Activated CD8-positive, alpha-beta memory T cell treated with anti-CD3 and anti-CD28 coated beads, Interleukin-2, amount 50 U/mL, for 48 hours (primary cell): ENCODE data around the gene FHDC1.
"Not testable (repeated sequence)": the region's sequence is repeated elsewhere in the genome, so short reads cannot be mapped to it uniquely, and the experiment has no call there.

Source experiments
- DNase-seq: peaks from one replicate; pipeline ENCODE4 v3.0.0-alpha.2; 2020

FHDC1 gene, protein sequence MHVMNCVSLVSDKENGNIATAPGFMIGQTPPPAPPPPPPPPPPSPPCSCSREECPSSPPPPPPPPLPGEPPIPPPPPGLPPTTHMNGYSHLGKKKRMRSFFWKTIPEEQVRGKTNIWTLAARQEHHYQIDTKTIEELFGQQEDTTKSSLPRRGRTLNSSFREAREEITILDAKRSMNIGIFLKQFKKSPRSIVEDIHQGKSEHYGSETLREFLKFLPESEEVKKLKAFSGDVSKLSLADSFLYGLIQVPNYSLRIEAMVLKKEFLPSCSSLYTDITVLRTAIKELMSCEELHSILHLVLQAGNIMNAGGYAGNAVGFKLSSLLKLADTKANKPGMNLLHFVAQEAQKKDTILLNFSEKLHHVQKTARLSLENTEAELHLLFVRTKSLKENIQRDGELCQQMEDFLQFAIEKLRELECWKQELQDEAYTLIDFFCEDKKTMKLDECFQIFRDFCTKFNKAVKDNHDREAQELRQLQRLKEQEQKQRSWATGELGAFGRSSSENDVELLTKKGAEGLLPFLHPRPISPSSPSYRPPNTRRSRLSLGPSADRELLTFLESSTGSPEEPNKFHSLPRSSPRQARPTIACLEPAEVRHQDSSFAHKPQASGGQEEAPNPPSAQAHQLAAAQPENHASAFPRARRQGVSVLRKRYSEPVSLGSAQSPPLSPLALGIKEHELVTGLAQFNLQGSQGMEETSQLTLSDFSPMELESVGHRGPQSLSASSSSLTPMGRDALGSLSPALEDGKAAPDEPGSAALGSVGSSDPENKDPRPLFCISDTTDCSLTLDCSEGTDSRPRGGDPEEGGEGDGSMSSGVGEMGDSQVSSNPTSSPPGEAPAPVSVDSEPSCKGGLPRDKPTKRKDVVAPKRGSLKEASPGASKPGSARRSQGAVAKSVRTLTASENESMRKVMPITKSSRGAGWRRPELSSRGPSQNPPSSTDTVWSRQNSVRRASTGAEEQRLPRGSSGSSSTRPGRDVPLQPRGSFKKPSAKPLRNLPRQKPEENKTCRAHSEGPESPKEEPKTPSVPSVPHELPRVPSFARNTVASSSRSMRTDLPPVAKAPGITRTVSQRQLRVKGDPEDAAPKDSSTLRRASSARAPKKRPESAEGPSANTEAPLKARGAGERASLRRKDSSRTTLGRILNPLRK

DNA sequence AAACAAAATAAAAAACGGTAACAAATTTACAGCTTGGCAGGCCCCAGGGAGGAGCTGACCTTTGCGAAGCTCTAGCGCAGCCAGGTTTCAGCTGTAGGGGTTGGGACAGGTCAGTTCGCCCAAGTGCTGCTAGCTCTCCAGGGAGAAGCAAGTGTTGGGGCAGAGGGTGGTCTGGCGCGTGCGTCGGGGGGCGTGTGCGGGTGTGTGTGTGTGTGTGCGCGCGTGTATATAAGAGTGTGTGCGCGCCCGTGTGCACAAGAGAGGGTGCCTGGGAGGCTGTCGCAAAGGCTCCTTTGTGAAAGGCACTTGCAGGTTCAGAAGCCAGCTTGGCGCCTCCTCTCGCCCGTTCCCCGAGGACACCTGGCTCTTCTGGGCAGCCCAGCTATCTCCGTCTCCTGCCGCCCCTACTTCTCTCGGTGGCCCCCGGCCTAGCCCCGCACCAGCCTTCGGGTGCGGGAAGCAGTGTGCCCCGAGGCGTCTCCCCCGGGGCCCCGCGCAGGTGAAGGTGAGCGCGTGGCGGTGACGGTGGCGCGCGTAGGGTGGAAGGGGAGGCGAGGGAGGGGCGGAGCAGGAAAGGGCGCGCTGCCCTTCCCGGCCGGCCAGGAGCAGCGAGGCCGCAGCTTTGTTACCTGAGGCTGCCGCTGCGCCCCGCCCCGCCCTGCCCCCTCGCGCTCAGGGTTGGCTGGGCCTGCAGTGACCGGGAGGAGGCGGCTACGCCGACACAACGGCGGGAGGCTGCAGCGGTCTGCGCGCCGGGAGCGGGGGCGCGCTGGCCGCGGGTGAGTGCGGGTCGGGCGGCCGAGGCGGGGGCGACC is at the start of gene FHDC1:
Gene FHDC1 (plus strand): TSS at position 693 of the 815 bp plus-strand sequence. CDS start 6,735 bp downstream, outside the sequence.
- no peak for DNase-seq

DNA sequence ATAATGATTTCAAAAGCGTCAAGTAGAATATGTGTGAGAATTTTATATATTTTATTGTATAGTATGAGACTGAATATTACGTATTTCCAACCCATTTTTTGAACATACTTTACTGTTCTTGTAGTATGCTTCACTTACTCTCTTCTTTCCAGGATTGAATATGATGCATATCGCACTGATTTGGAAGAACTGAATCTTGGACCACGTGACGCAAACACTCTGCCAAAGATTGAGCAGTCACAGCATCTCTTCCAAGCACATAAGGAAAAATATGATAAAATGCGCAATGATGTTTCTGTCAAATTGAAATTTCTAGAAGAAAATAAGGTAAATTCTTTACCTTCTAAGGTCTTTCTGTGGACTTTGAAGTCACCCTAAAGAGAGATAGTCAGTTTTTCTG is 48.1 kb upstream of the FHDC1 start:
- DNase-seq, result no peak

DNA sequence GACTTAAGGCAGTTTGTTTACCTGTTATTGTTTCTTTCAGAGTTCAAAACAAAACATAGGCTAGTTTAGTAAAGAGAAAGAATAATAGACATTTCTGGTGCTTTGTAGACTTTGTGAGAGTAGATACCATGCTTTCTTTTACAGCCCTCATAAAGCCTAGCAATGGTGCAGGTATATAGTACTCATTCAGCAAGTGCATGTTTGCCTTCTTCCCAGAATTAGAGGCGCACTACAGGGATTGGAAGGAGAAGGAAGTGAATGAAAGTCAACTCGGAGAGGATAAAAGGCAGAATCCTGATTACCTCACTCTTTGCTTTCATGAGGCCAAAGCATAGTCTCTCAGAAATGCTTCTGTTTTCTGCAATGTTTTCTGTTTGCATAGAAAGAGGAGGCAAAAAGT is 43.1 kb upstream of the FHDC1 start:
- DNase-seq, result no peak

DNA sequence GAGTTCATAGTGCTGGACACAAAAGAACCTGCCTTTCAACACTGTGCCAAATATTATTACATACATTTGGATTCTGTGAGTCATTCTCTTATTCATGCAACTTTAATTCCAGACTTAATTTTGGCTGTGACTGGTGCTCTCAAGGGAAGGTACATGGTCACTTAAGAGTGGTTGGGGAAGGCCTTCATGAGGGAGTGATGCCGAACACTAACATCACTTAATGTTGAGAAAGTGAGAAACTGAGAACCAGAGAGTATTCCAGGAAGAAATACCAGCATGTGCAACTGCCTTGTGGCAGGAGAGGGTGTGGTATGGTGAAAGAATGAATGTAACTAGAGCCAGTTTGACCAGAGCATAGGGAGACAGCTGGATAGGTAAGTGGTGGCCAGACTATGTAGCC is 41.5 kb upstream of the FHDC1 start:
- no peak for DNase-seq

DNA sequence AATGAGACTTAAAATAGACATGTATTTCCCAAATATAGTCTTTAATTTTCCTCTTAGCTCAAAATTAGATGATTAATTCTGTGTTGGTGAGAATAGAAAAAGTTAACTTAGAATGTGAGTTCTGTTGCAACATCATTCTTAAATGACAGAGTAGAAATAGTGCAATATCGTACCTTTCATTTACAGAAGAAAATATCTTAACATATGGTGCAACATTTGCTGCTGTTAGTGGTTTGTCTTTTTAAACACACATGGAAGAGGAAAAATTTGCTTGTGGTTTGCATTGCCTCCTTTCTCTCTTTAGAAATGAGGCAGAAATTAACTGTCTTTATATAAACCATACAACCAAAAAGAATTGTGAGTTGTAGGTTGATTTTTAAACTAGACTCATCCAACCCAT is 39.3 kb upstream of the FHDC1 start:
- no peak for DNase-seq

DNA sequence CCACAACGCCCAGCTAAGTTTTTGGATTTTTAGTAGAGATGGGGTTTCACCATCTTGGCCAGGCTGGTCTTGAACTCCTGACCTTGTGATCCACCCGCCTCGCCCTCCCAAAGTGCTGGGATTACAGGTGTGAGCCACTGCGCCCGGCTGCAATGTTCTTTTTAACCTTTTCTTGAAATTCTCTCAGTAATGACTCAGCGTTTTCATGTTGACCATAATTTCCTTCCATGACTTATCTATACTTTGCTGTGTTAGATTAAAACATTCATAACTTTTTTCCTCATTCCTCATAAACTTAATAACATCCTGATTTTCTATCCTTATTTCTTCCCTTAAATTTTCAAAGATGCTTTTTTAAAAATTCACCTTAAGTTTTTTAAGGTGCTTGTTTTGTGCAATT is 38.0 kb upstream of the FHDC1 start:
- not testable (repeated sequence) for DNase-seq

DNA sequence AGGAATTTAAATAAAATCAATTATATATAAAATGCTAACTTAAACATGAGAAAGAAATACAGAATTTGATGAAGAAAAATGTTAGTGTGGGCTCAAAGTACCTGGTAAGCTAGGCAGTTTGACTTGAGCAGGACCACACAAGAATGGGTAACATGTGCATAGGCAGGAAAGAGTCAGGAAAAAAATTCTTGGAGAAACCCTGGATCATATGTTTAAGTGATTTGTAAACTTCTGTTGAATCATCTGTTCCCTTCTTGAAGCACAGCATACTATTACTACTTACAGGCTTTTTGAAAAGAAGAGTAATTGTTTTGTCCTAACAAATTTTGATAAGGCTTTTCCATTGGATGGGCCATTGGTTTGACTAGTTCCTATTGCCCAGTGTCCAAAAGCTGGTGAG is 37.5 kb upstream of the FHDC1 start:
- no peak for DNase-seq

DNA sequence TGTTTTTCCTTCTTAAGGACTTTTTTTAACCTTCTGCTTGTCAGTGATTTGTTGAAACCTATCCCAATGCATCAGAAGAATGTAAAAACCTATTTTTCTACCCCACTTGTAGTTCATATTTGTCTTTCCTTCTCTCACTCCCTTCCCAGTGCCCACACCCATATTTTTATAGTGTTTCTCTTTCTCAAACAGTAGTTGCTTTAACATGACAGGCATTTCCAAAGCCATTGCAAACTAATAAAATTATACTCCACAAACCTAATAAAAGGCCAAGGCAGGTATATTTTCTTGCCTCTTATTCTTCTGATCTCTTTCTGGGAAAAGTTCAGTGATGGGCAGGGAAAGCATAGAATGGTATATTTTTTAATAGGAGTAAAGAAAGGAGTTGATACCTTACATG is 35.7 kb upstream of the FHDC1 start:
- DNase-seq, result no peak

DNA sequence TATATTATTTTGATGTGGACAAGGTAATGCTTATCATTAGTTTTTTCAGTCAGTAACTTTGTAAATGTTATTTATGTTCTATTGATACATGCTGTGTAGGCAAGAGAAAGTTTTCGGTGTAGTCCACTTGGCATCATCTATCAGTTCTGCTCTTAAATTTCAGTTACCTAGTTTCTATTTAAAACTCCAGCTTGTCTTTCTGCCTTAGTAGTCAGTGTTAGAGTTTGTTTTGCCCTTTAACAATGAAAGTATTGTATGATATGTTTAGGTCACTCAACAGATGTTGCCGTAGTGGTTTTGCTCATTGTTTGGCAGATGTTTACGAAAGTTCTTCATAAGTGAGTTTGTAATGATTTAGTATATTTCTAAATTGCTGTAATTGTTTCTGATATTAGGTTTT is 34.9 kb upstream of the FHDC1 start:
- DNase-seq, result no peak

DNA sequence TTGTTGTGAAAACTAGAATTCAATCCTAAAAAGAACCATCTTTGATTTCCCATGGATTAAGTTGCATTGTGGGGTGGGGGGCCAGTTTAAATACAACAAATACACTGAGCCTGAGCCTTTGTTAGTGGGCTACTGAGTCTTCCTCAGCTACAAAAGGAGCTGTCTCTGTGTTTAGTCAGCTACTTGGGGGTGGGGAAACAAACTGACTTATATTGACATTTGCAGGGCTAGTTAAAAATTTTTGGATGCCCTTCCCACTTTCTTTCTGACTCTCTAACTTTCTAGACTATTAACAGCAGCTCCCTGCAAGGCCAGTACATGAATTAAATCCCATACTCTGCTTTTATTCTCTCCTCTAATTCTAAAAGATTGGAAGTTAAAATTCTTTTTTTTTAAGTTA is 32.5 kb upstream of the FHDC1 start:
- no peak for DNase-seq

DNA sequence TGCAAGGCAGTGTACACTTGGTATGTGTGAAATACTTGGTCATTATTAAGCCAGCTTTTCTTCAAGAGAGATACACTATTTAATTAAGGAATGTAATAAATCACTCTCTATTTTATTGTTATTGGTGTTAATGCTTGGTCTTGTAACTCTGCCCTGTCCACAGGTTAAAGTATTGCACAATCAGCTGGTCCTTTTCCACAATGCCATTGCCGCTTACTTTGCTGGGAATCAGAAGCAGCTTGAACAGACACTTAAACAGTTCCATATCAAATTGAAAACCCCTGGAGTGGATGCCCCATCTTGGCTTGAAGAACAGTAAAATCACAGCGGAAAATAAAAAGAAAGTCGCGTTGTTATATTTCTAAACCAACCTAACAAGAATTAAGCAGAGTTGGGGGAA is 26.2 kb upstream of the FHDC1 start:
- no peak for DNase-seq

DNA sequence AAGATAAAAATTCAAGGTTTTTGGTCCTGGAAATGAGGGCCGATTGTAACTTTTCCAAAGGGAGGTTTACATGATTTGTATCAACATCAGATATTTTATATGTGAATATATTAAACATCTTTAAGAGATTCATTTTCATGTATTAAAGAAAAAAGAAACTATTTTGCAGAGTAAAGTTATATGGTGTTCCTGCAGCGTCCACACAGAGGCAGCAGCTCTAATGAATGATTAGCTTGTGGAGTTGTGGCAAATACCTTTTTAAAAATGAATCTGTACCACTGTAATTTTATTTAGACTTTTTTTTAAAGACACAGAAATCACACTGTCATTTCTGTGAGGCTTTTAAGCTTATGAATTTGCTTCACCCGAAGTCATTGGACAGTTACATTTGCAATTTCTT is 25.6 kb upstream of the FHDC1 start:
- DNase-seq, result no peak

DNA sequence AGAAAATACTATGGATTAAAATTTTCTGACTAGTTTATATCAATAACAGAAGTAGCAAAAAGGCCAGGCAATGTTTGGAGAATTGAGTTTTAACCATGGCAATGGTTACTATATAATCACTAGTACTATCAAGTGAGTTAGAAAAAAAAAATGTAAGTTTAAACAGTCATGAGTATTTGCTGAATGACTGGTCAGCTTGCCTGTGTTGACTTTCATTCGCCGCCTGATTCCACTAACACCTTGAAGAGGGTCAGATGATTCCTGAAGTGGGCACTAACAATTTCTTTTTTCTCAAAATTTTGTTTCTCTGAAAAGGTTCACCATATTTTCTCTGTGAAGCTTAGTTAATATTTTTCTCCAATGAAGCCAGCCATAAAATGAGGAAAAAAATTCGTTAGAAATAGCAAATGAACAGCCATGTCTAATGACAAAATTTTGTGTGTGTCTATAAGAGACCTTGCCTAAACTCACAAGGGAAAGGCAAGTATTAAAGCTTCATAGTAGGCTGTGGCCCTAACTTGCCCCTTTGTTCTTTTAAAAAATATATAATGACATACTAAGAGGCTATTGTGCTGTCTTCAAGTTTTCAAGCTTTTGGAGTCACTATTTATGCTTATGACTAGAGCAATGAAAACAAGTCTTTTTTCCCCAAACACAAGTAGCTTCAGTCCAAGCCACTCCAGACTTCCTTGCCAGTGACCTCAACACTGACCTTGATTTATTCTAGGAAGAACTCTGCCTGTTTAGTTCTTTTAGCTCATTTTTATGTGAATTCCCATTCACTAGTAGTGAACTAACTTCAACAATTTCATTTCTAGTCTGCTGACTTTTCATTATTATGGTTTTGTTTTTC is 18.4 kb upstream of the FHDC1 start:
- no peak for DNase-seq

DNA sequence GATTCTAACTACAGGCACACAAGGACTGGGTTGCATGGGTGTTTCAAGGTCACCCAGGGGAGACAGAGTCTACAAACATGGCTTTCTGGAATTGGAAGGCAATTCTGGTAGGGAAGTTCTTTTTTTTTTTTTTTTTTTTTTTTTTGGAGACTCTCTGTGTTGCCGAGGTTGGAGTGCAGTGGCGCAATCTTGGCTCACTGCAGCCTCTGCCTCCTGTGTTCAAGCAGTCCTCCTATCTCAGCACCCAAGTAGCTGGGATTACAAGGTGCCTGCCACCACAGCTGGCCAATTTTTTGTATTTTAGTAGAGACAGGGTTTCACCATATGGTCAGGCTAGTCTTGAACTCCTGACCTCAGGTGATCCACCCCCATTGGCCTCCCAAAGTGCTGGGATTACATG is 16.3 kb upstream of the FHDC1 start:
- no peak for DNase-seq

DNA sequence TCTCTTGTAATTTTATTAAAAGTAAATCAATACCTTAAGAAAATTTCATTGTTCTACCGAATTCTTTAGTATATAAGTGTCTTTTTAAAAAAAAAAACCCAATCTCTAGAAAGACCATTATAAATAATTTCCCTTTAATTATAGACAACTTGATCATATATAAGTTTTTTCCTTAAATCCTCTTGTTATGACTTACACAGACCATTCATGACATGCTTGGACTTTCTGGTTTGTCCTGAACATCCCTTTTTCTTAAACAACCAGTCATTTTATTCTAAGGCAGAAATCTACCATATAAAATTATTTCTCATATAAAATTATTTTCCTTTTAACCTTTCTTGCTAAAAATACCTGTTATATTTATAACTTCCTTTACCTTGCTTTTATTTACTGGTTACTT is 15.4 kb upstream of the FHDC1 start:
- no peak for DNase-seq

DNA sequence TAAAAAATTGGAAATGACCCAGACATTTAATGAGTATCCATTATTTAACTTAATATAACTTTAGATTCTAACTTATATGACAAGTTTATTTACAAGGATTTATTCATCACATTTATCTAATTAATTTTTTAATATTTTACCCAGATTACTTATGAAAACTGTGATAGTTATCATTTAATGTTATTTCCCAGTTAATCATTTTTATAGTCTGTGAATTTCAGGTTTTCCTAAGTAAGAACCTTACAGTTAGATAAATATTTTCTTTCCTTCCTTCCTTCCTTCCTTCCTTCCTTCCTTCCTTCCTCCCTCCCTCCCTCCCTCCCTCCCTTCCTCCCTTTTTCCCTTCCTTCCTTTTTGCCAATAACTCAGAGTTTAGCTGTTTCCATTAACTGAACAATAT is 14.8 kb upstream of the FHDC1 start:
- DNase-seq, result no peak

DNA sequence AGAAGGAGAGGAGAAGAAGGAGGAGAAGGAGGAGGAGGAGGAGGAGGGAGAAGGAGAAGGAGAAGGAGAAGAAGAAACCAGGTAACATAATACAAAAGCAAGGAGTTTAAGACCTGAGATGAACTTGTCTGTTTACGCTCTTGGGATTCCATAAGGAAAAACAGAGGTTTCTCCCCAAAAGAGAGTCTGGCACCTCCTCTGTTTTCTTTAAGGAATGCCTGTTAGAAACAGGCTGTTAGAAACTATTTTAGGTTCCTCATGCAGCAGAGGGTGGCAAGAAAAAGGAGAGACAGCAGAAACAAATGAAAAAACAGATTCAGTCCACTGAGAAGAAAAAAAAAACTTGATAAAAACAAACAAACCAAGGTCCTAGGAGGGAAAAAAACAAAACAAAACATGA is 10.3 kb upstream of the FHDC1 start:
- no peak for DNase-seq

DNA sequence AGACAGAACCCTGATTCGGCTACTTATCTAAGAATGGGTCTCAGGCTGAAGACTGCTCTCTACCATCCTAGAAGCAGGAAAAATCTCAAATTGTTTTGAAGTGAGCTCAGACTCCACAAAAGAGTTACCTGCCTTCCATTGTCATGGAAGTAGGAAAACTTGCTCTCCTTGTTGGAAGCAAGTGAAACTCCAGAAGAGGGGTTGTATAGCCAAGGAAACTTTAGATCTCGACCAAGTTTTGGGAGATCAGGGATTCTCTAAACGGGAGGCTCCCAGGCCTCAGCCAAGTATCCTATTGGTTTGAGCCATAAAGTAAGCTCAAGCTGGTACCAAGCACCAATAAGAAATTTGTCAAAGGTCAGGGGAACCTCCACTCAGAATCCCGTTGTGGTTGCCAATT is 9.2 kb upstream of the FHDC1 start:
- DNase-seq, result no peak

DNA sequence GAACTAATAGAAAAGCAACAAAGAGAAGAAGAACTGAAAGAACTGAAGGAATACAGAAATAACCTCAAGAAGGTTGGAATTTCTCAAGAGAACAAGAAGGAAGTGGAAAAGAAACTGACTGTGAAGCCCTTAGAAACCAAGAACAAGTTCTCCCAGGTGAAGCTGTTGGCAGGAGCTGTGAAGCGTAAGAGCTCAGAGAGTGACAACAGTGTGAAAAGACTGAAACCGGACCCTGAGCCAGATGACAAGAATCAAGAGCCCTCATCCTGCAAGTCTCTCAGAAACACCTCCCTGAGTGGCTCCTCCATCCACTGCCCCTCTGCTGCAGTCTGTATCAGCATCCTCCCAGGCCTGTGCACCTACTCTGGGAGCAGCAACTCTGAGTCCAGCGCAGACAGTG is 8.4 kb upstream of the FHDC1 start:
- DNase-seq, result no peak

DNA sequence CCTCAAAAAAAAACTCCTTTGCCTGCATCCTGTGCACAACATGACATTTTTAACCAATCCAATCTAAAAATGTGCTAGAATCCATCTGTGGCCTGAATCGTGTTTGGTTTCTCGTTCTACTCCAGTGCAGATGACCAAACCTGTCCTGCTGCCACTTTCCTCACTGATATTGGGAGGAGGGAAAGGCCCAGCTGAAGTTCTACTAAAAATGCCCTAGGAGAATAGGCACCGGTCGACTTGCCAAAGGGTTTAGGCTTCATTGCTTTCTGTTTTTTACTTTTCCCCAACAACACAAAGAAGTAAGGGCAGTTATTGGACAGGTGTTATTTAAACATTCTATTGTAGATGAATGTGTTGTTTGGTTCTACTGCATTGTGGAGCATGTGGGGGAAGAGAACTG is 7.8 kb upstream of the FHDC1 start:
- DNase-seq, result no peak

DNA sequence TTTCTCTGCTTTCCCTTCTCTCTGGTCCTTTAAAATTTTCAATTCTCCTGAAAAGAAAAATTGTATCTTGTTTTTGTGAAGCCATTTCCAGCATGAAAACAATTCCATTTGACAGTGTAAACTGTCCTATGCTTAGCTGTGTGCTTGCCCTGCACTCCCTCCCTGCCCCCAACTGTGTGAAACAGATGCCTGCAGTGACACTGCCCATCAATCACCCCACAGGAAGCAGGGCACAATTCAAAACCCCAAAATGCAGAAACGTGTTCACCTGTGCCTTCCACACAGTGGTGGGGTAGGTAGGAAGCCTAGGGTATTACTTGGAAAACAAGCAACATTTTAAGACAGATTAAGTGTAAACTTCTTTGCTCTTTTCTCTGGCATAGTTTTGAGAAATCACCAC is 6.2 kb upstream of the FHDC1 start:
- no peak for DNase-seq

DNA sequence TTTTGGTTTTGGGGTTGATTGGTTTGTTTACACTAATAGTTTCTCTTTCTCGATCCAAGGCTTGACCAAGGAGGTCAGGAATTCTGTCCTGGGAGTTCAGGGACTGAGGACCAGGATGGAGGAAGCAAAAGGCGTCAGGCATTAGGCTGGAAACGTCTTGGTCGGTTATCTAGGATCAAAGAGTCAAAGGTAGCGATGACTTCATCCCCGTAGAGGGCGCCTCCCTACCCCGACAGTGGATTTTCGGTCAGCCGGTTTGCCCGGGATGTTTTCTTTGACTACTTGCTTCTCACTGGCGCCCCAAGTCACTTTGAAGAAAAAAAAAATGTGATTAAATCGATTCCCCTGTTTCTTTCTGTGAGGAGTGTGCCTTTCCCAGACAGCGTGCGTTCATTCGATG is 980 bp upstream of the FHDC1 start:
- DNase-seq, result no peak
